H1 (cell line): ENCODE measurements around the gene FGB. TPM values are rescaled to one million over a fixed set of nuclear protein-coding genes. Genes with fewer than 3 reads are reported as not detected.

Source experiments
- CTCF ChIA-PET: fragments of 300-600 bp; sonication (Branson Sonifier 250); formaldehyde crosslinking; loops from one replicate; lab custom pipeline; 2021; ENCODE audit not compliant: partially characterized antibody; lab: Charles Lee
- POLR2A ChIA-PET: fragments of 300-600 bp; sonication (Branson Sonifier 250); formaldehyde crosslinking; loops from one replicate; lab custom pipeline; 2021; ENCODE audit warnings: inconsistent platforms; ENCODE audit not compliant: partially characterized antibody; lab: Charles Lee
- DNase-seq, 2 experiments: peaks; one replicate each; pipeline versions ENCODE4 v3.0.0 to v3.0.0-alpha.2; 2010 to 2022; ENCODE audit warnings: low spot score in 2 of 2, low read depth in 1 of 2, mixed read lengths in 1 of 2
- FAIRE-seq: peaks from 2 replicates; lab custom pipeline; 2011; peaks lifted over from hg19 to GRCh38; lab: Jason Lieb, UNC
- H2AFZ ChIP-seq: 2 replicates; pipeline ENCODE4 v1.8.1; 2012; ENCODE audit warnings: low read length, inconsistent platforms
- H2AK5ac ChIP-seq: 2 replicates; pipeline ENCODE4 v1.6.1; 2013; ENCODE audit warnings: low read depth, low read length
- H2BK120ac ChIP-seq: replicated peaks from 2 replicates; pipeline ENCODE3; 2013; ENCODE audit warnings: low read depth, low read length, inconsistent platforms
- H2BK12ac ChIP-seq: 2 replicates; pipeline ENCODE4 v1.6.1; 2013; ENCODE audit warnings: low read depth, low read length
- H2BK15ac ChIP-seq: 2 replicates; pipeline ENCODE4 v1.6.1; 2013; ENCODE audit warnings: low read length
- H2BK20ac ChIP-seq: 2 replicates; pipeline ENCODE4 v1.6.1; 2013; ENCODE audit warnings: low read length
- H2BK5ac ChIP-seq: 2 replicates; pipeline ENCODE4 v1.6.1; 2013; ENCODE audit warnings: low read depth, low read length
- H3K14ac ChIP-seq: 2 replicates; pipeline ENCODE4 v1.6.1; 2013; ENCODE audit warnings: inconsistent platforms; ENCODE audit not compliant: insufficient read length
- H3K18ac ChIP-seq: 2 replicates; pipeline ENCODE4 v1.6.1; 2013; ENCODE audit warnings: low read length; ENCODE audit errors: extremely low read depth
- H3K23ac ChIP-seq: 2 replicates; pipeline ENCODE4 v1.6.1; 2013; ENCODE audit warnings: inconsistent platforms; ENCODE audit not compliant: insufficient read length
- H3K23me2 ChIP-seq: 2 replicates; pipeline ENCODE4 v1.6.1; 2013; ENCODE audit warnings: low read depth, low read length
- H3K27ac ChIP-seq: 2 replicates; pipeline ENCODE4 v1.6.1; 2011; ENCODE audit warnings: low read depth, low read length, inconsistent platforms
- H3K27me3 ChIP-seq, 4 experiments: replicated peaks in 1 of 4; 1 replicate in 1 of 4; 2 replicates in 3 of 4; pipeline versions ENCODE4 v1.6.1 to v1.8.1; 2011 to 2013; ENCODE audit warnings: low read length in 3 of 4, mild to moderate bottlenecking in 3 of 4, inconsistent platforms in 2 of 4, mixed read lengths in 2 of 4, moderate library complexity in 1 of 4; ENCODE audit not compliant: control insufficient read depth in 3 of 4, insufficient read depth in 3 of 4; ENCODE audit errors: extremely low read depth in 1 of 4
- H3K36me3 ChIP-seq, 4 experiments: 2 replicates each; pipeline versions ENCODE4 v1.6.1 to v1.8.1; 2011 to 2013; ENCODE audit warnings: mild to moderate bottlenecking in 4 of 4, low read length in 3 of 4, moderate library complexity in 2 of 4, control low read depth in 1 of 4, inconsistent platforms in 1 of 4; ENCODE audit not compliant: insufficient read depth in 4 of 4, control insufficient read depth in 2 of 4
- H3K4ac ChIP-seq: replicated peaks from 2 replicates; pipeline ENCODE3; 2013; ENCODE audit warnings: low read length, low read depth, mixed read lengths, inconsistent platforms; ENCODE audit not compliant: insufficient read length
- H3K4me1 ChIP-seq, 4 experiments: replicated peaks in 1 of 4; 1 replicate in 1 of 4; 2 replicates in 3 of 4; pipeline versions ENCODE4 v1.6.1 to v1.8.1; 2011 to 2013; ENCODE audit warnings: low read length in 3 of 4, inconsistent platforms in 2 of 4, mixed read lengths in 1 of 4; ENCODE audit not compliant: insufficient read depth in 4 of 4, control insufficient read depth in 3 of 4
- H3K4me2 ChIP-seq, 2 experiments: 2 replicates each; pipeline versions ENCODE4 v1.6.1 to v1.8.1; 2011 to 2013; ENCODE audit warnings: low read depth in 2 of 2, low read length in 2 of 2, control low read depth in 1 of 2, inconsistent platforms in 1 of 2, mild to moderate bottlenecking in 1 of 2; ENCODE audit not compliant: insufficient read depth in 1 of 2
- H3K4me3 ChIP-seq, 4 experiments: fragments of 200-600, 300-600 bp in 1 of 4; sonication (generic), shearing (Covaris generic), sonication (Bioruptor Twin) in 1 of 4; 2 replicates each; pipeline versions ENCODE4 v1.5.1 to v1.8.1; 2011 to 2016; ENCODE audit warnings: low read length in 4 of 4, low read depth in 3 of 4, control low read depth in 2 of 4, inconsistent platforms in 2 of 4, mild to moderate bottlenecking in 2 of 4, mixed read lengths in 1 of 4, moderate library complexity in 1 of 4; ENCODE audit not compliant: insufficient read depth in 2 of 4; ENCODE audit errors: extremely low read depth in 1 of 4
- H3K56ac ChIP-seq: replicated peaks from 2 replicates; pipeline ENCODE3; 2013; ENCODE audit warnings: low read depth, mild to moderate bottlenecking, mixed read lengths, low read length, inconsistent platforms; ENCODE audit not compliant: insufficient read length
- H3K79me1 ChIP-seq: 2 replicates; pipeline ENCODE4 v1.6.1; 2013; ENCODE audit warnings: low read depth, low read length, control low read depth
- H3K79me2 ChIP-seq, 2 experiments: 2 replicates each; pipeline versions ENCODE4 v1.6.1 to v1.8.1; 2012 to 2013; ENCODE audit warnings: low read length in 2 of 2, mild to moderate bottlenecking in 2 of 2, inconsistent platforms in 1 of 2; ENCODE audit not compliant: insufficient read depth in 2 of 2, control insufficient read depth in 1 of 2
- H3K9ac ChIP-seq, 4 experiments: replicated peaks in 1 of 4; 1 replicate in 1 of 4; 2 replicates in 3 of 4; pipeline versions ENCODE4 v1.6.1 to v1.8.1; 2011 to 2013; ENCODE audit warnings: low read depth in 3 of 4, low read length in 3 of 4, control low read depth in 2 of 4, mild to moderate bottlenecking in 2 of 4, moderate library complexity in 2 of 4, inconsistent platforms in 1 of 4; ENCODE audit errors: extremely low read depth in 1 of 4
- H3K9me3 ChIP-seq, 2 experiments: 2 replicates each; pipeline versions ENCODE4 v1.6.1 to v1.8.1; 2012 to 2013; ENCODE audit warnings: mild to moderate bottlenecking in 2 of 2, moderate library complexity in 2 of 2, control low read depth in 1 of 2, inconsistent platforms in 1 of 2, low read depth in 1 of 2, low read length in 1 of 2, mixed read lengths in 1 of 2; ENCODE audit not compliant: insufficient read depth in 2 of 2
- H4K20me1 ChIP-seq, 2 experiments: replicated peaks in 1 of 2; 2 replicates each; pipeline versions ENCODE3 to v1.8.1; 2011 to 2013; ENCODE audit warnings: inconsistent platforms in 2 of 2, low read length in 2 of 2, mild to moderate bottlenecking in 1 of 2; ENCODE audit not compliant: insufficient read depth in 2 of 2, control insufficient read depth in 1 of 2
- H4K5ac ChIP-seq: 2 replicates; pipeline ENCODE4 v1.6.1; 2013; ENCODE audit warnings: low read length, low read depth, mixed read lengths, inconsistent platforms; ENCODE audit not compliant: insufficient read length
- H4K8ac ChIP-seq: 2 replicates; pipeline ENCODE4 v1.8.0; 2013; ENCODE audit warnings: mild to moderate bottlenecking, moderate library complexity, low read length, inconsistent platforms; ENCODE audit not compliant: insufficient read depth; ENCODE audit errors: extremely low read depth
- H4K91ac ChIP-seq: replicated peaks from 2 replicates; pipeline ENCODE3; 2013; ENCODE audit warnings: low read length, mixed read lengths, inconsistent platforms; ENCODE audit not compliant: insufficient read length
- BACH1 ChIP-seq: IDR thresholded peaks from 2 replicates; pipeline ENCODE4 v1.6.1; 2012; ENCODE audit warnings: low read length, improper control_type of control experiment
- CBX8 ChIP-seq: fragments of 300-800, 300-1000 bp; sonication (generic); IDR thresholded peaks from 2 replicates; pipeline ENCODE4 v1.7.1; 2016; ENCODE audit warnings: low read depth, low read length, borderline replicate concordance
- CHD2 ChIP-seq: IDR thresholded peaks from 2 replicates; pipeline ENCODE4 v1.6.1; 2012; ENCODE audit warnings: low read length, improper control_type of control experiment
- CREB1 ChIP-seq: IDR thresholded peaks from 2 replicates; pipeline ENCODE4 v1.6.1; 2012; ENCODE audit warnings: inconsistent platforms
- GABPA ChIP-seq: IDR thresholded peaks from 2 replicates; pipeline ENCODE4 v1.6.1; 2011; ENCODE audit warnings: mild to moderate bottlenecking, low read length, moderate library complexity, borderline replicate concordance; ENCODE audit not compliant: insufficient read depth
- RAD21 ChIP-seq, 2 experiments: IDR thresholded peaks in 1 of 2; conservative IDR thresholded peaks in 1 of 2; 2 replicates each; pipeline ENCODE4 v1.6.1; 2011; ENCODE audit warnings: low read depth in 2 of 2, low read length in 2 of 2, improper control_type of control experiment in 1 of 2, inconsistent platforms in 1 of 2, mild to moderate bottlenecking in 1 of 2, moderate library complexity in 1 of 2
- SIN3A ChIP-seq, 2 experiments: IDR thresholded peaks in 1 of 2; conservative IDR thresholded peaks in 1 of 2; 2 replicates each; pipeline ENCODE4 v1.6.1; 2011 to 2012; ENCODE audit warnings: low read length in 2 of 2, improper control_type of control experiment in 1 of 2, low read depth in 1 of 2, mild to moderate bottlenecking in 1 of 2
- YY1 ChIP-seq: IDR thresholded peaks from 2 replicates; pipeline ENCODE4 v1.6.1; 2011; ENCODE audit warnings: low read depth, mild to moderate bottlenecking, low read length
- WGBS, 2 experiments: shearing (Covaris generic) in 1 of 2; methylation state at CpG; one replicate each; pipeline versions ENCODE4 v1.1.6 to v1.1.7; 2013 to 2015; ENCODE audit warnings: low lambda C conversion rate in 2 of 2, mixed read lengths in 2 of 2, inconsistent platforms in 1 of 2, low coverage in 1 of 2, missing lambda C conversion rate in 1 of 2; ENCODE audit not compliant: insufficient replicate concordance in 2 of 2, insufficient coverage in 1 of 2, insufficient read length in 1 of 2; ENCODE audit errors: extremely low coverage in 1 of 2, missing lambda C conversion rate in 1 of 2; 5-methylcytosine and 5-hydroxymethylcytosine counted together
- polyA plus RNA-seq, 7 experiments: library from polyadenylated mRNA; depleted of rRNA in 3 of 7; stranded (reverse) in 5 of 7; unstranded in 2 of 7; fragments of >200 nt in 5 of 7; fragments of 200-250 nt in 2 of 7; gene quantifications; 1 replicate in 5 of 7; 2 replicates in 1 of 7; 4 replicates in 1 of 7; pipeline versions ENCODE4 v1.2.1 to v1.2.3, GENCODE V29; 2011 to 2013; ENCODE audit warnings: missing spikeins in 2 of 7, mixed read lengths in 2 of 7
- total RNA-seq: library from RNA; stranded (reverse); fragmentation: NEBNext Ultra II Directional; extraction: Animal tissue kit (Norgen Biotek cat#: 25700); gene quantifications from 2 replicates; pipeline ENCODE4 v1.2.1, GENCODE V29; 2021
- TF ChIP-seq, protein P1 (sequence below), 3 experiments: IDR thresholded peaks; 1 replicate in 2 of 3; 2 replicates in 1 of 3; pipeline versions ENCODE4 v1.5.1 to v1.6.1; 2011; ENCODE audit warnings: low read length in 3 of 3, mild to moderate bottlenecking in 3 of 3, inconsistent platforms in 2 of 3, low read depth in 1 of 3, moderate library complexity in 1 of 3; ENCODE audit not compliant: insufficient read depth in 1 of 3; ENCODE audit errors: control extremely low read depth in 1 of 3

Gene FGB
- total and polyA plus RNA-seq, 2 of the 8 experiments (the other 6 are each of a cell fraction or from before 2014, with no cell fraction given), result not detected

DNA sequence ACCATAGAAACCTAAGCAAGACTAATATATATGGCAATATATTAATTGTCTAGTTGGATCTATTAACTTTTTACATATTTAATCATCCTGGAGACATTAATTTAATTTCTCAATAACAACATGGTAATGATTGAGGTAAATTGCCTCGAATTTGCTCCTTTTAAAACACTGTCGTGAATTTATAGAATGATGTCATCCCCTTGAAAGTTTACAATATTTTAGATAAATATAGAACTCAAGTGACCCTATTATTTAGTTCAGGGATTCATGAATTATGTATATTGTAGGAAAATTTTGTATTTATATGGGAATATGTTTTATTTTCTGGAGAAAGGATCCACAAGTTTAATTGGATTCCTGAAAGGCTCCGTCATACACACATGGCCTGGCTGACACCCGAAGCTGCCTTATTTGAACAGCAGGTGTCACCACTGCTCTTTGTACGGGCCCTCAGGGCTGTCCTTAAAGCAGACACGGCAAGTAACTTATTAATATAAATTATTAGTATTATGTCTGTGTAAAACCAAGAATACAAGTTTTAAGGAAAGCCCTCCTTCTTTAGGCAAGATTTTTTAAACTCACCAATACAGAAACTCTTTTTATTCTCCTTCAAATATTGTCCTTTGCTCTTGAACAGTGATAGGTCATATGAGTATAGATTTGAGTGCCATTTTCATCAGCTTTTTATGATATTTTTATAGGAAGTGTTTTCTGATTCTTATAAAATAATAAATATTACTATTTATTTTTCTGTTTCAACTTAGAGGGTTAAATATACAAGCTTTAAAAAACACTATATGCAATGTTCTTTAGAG, 10.7 kb upstream of the FGB start:
- Histone ChIP-seq H4K91ac (no peak overlapping the region), H3K4ac (no peak overlapping the region), H3K4me2 (no peak overlapping the region), H3K23ac (no peak overlapping the region), H2BK15ac (no peak overlapping the region), H4K20me1 (peaks cover 0 to 9% of the 10 kb centered on the region in 2 experiments), H2AK5ac (no peak overlapping the region), H3K36me3 (peaks cover 0 to 8% (median 2%) of the 10 kb centered on the region in 4 experiments; a peak in 3 of 8 replicates), H3K27ac (no peak overlapping the region), H2AFZ (no peak overlapping the region), H4K8ac (no peak overlapping the region), H3K56ac (no peak overlapping the region), H3K27me3 (no peaks in the 10 kb centered on the region; a peak in 1 of 7 replicates), H3K79me1 (no peaks in the 10 kb centered on the region; the same call in 1 of the 2 replicates), H2BK120ac (no peak overlapping the region), H3K9ac (no peak overlapping the region), H2BK12ac (no peak overlapping the region), H3K4me1 (no peaks in the 10 kb centered on the region; a peak in 1 of 7 replicates), H2BK5ac (no peak overlapping the region), H2BK20ac (no peak overlapping the region), H3K18ac (no peak overlapping the region), H3K23me2 (peaks cover 4% of the 10 kb centered on the region), H3K9me3 (no peaks in the 10 kb centered on the region), H3K79me2 (peaks cover 7 to 28% of the 10 kb centered on the region in 2 experiments; a peak in 3 of 4 replicates), H3K14ac (no peak overlapping the region), H4K5ac (no peak overlapping the region), H3K4me3 (no peak overlapping the region)
- no peak for FAIRE-seq
- DNase-seq, result peak in 1 of 2 experiments; percentile 54
- whole genome bisulfite sequencing, 2 experiments, result 57% methylated on average over 6 of the region's 6 CpGs; no CpG with 5 or more reads in 1 of the 2 experiments
- CTCF ChIA-PET, result interaction anchor here (0.6 to 7.0 kb wide), 23 partner anchors 10 to 1936 kb away, joined by 3 to 193 read pairs (median 4); partner anchors contain the start of genes FGB, FGG and LRAT
- POLR2A ChIA-PET, result no interaction called here
- TF ChIP-seq CREB1 (no peak), SIN3A (conservative IDR thresholded peaks at IDR 0.05 in 1 of 2, IDR thresholded peaks at IDR 0.05 in 1 of 2; ENCODE audit: low read depth in 1 of 2, low read length in 2 of 2) (no peak), CHD2 (no peak), RAD21 (IDR thresholded peaks at IDR 0.05 in 1 of 2, conservative IDR thresholded peaks at IDR 0.05 in 1 of 2; ENCODE audit: low read depth in 2 of 2, low read length in 2 of 2) (peak; percentile 86 to 87), BACH1 (no peak), GABPA (no peak), CBX8 (no peak), YY1 (no peak)
- TF ChIP-seq, protein P1, sequence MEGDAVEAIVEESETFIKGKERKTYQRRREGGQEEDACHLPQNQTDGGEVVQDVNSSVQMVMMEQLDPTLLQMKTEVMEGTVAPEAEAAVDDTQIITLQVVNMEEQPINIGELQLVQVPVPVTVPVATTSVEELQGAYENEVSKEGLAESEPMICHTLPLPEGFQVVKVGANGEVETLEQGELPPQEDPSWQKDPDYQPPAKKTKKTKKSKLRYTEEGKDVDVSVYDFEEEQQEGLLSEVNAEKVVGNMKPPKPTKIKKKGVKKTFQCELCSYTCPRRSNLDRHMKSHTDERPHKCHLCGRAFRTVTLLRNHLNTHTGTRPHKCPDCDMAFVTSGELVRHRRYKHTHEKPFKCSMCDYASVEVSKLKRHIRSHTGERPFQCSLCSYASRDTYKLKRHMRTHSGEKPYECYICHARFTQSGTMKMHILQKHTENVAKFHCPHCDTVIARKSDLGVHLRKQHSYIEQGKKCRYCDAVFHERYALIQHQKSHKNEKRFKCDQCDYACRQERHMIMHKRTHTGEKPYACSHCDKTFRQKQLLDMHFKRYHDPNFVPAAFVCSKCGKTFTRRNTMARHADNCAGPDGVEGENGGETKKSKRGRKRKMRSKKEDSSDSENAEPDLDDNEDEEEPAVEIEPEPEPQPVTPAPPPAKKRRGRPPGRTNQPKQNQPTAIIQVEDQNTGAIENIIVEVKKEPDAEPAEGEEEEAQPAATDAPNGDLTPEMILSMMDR (IDR thresholded peaks at IDR 0.05; ENCODE audit: control extremely low read depth in 1 of 3, insufficient read depth in 1 of 3, low read depth in 1 of 3, low read length in 3 of 3), result peak; percentile 69 to 76 (median 69)
